Fibroblast of mammary gland (primary cell): Measurements from ENCODE around the gene PRELP.

Source experiments
- DNase-seq: peaks from one replicate; pipeline ENCODE4 v3.0.0-alpha.2; 2010; ENCODE audit warnings: low read depth
- H3K4me3 ChIP-seq: 2 replicates; pipeline ENCODE4 v1.5.1; 2011; ENCODE audit warnings: low read depth, mild to moderate bottlenecking, low read length, moderate library complexity; ENCODE audit not compliant: control insufficient read depth
- CTCF ChIP-seq: conservative IDR thresholded peaks from 2 replicates; pipeline ENCODE4 v1.5.1; 2011; ENCODE audit warnings: low read depth, low read length, inconsistent platforms; ENCODE audit not compliant: control insufficient read depth, insufficient read depth

The PRELP gene

DNA sequence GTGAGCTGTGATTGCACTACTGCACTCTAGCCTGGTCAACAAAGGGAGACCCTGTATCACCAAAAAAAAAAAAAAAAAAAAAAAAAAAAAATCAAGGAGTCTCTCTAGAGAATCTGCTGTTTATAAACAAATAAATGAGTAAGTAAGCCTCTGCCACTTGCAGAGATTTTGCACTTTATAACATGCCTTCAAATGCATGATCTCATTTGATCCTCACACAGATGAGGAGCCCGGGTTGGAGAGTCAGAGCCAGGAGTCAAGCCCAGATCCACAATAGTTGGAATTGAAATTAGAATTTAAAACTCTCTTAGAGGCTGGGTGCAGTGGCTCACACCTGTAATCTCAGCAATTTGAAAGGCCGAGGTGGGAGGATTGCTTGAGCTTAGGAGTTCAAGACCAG, 4.0 kb downstream of the PRELP start:
- H3K4me3 ChIP-seq = no peak overlapping the region
- DNase-seq = no peak
- no peak for TF ChIP-seq CTCF

GRCh38 chr1:203480084-203480483, 4.5 kb downstream of the PRELP start:
- peak; percentile 65 for DNase-seq
- H3K4me3 ChIP-seq = no peak overlapping the region
- no peak for TF ChIP-seq CTCF

DNA sequence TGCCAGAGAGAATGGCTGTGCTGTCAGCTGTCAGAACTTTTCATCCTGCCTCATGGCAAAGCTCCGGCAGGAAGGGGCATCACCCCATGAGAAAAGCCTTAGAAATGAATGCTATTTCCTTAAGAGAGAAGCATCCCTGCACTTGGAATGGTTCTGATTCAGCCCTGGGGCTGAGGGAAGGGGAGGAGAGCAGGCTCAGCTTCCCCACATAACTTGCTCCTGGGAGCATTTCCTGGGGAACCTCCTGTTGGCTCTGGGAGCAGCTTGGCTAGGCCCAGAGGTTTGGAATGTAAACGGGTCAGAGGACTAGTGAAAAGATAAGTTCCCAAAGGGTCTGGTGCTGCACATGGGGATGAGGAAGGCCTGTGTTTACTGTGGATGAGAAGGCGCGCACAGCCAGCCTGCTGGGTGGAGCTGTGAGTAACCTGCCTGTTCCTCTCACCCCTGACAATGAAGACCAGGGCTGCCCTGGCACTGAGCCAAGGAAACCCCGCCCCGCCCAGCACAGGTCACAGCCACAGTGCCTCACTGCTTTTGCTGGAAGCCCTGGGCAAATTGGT, 5.0 kb downstream of the PRELP start:
- peak; percentile 79 for DNase-seq
- H3K4me3 ChIP-seq = no peak overlapping the region
- no peak for TF ChIP-seq CTCF

DNA sequence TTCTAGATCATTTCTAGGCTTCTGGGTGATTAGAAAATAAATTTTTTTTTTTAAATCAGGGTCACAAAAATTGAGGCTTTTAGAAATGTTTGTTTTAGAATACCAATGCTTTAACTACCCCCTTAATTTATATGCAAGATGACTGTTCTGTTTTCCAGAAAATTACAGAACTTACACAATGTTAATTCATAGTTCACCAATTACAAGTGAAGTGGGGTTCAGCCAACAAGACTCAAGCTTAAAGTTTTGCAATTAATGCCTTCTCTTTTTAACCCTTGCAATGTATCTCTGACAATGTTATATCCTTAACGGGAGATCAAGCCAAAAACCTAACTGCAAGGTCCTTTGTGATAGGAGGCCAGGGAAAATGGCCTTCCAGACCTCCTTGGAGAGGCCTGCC, 5.6 kb downstream of the PRELP start:
- no peak overlapping the region for H3K4me3 ChIP-seq
- DNase-seq = peak; percentile 19
- no peak for TF ChIP-seq CTCF

DNA sequence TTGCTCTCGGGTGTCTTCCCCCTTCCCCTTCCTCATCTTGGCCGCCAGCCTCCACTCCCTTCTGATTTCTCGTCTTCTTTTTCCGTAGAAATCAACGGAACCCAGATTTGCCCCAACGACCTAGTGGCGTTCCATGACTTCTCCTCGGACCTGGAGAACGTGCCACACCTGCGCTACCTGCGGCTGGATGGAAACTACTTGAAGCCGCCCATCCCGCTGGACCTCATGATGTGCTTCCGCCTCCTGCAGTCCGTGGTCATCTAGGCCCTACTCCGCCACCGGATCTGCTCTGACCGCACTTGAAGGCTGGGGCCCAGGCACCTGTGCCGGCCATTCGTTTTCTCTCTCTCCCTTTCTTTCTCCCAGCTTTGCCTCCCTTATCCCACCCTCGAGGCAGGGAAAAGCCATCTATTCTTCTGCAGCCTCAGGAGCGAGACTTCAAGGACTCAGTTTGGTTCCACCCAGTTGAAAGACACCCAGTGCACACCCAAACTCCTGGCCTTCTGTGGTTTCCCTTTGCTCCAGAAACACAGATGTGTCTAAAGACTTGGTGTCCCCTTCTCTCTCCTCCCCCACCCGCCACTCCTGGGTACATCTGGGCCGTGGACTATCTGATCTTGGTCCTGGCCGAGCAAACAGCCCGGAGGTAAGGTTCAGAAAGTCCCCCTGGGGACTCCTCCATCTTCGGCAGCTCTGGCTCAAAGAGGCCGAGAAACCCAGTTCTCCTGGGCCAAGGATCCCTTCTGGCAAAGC, 11.2 kb downstream of the PRELP start:
- peak; percentile 45 for DNase-seq
- peak overlapping the region; percentile 44 for H3K4me3 ChIP-seq
- no peak for TF ChIP-seq CTCF

DNA sequence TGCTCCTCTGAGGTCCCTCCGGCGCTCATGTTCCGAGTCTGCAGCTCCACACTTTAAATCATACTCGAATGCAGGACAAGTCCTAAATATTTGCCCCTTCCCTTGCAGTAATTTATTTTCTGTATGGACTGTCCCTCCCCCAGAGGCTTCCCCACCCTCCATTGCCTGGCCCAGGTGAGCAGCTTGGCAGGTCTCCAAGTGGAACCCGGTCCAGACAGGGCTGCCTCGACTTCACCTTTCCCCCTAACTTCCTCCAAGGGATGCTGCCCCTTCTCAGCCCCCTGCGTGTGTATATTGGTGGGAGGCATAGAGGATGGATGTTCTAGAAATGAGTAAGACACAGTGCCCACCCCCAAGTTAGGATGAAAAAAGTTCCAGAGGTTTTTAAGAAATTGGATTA, 12.9 kb downstream of the PRELP start:
- no peak overlapping the region for H3K4me3 ChIP-seq
- DNase-seq = no peak
- no peak for TF ChIP-seq CTCF
